ENCODE results near the gene ARL13B. TPM values are rescaled to one million over a fixed set of nuclear protein-coding genes. Genes with fewer than 3 reads are reported as not detected.

Gene ARL13B
- total and polyA plus RNA-seq, 2 of the 8 experiments (the other 6 are each of a cell fraction or from before 2014, with no cell fraction given), result 1.5 to 12.7 TPM

DNA sequence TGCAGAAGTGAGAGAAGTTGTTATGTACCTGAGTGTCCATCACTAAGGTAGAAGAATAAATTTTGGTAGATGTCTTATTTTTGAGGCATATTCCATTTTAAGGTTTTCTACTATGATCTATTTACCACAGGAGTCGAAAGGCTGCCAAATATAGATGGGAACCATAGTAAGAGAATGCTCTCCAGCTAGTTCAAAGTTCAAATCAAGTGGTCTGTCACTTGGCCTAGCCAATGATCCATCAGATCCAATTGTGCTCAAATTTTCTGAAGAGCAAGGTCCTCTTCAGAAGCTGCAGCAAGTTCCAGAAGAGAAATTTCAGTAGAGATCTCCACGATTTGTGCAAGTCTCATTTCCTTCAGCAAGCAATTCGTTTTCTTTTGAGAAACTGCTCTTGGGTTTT lies 17.2 kb upstream of the ARL13B start:
- no peak overlapping the region for H2BK12ac ChIP-seq (ENCODE audit: low read depth, low read length)
- H2BK5ac ChIP-seq (ENCODE audit: low read depth, low read length), result no peak overlapping the region
- H3K36me3 ChIP-seq (ENCODE audit: control insufficient read depth in 2 of 4, insufficient read depth in 4 of 4, low read length in 3 of 4), result no peaks in the 10 kb centered on the region
- no peak overlapping the region for H3K4ac ChIP-seq (replicated peaks; ENCODE audit: insufficient read length, low read depth, low read length)
- H4K20me1 ChIP-seq (replicated peaks in 1 of 2; ENCODE audit: control insufficient read depth in 1 of 2, insufficient read depth in 2 of 2, low read length in 2 of 2), result no peaks in the 10 kb centered on the region
- no peak overlapping the region for H2AFZ ChIP-seq (ENCODE audit: low read length)
- no peaks in the 10 kb centered on the region for H3K79me2 ChIP-seq (ENCODE audit: control insufficient read depth in 1 of 2, insufficient read depth in 2 of 2, low read length in 2 of 2)
- H3K23me2 ChIP-seq (ENCODE audit: low read depth, low read length), result no peaks in the 10 kb centered on the region
- no peak overlapping the region for H2BK20ac ChIP-seq (ENCODE audit: low read length)
- FAIRE-seq, result no peak
- H3K56ac ChIP-seq (replicated peaks; ENCODE audit: insufficient read length, low read depth, low read length), result no peak overlapping the region
- no peak overlapping the region for H2BK120ac ChIP-seq (replicated peaks; ENCODE audit: low read depth, low read length)
- DNase-seq (ENCODE audit: low read depth in 1 of 2, low spot score in 2 of 2), result no peak
- peaks cover 11 to 18% of the 10 kb centered on the region in 2 experiments; a peak in 2 of 4 replicates for H3K9me3 ChIP-seq (ENCODE audit: insufficient read depth in 2 of 2, low read depth in 1 of 2, low read length in 1 of 2)
- H4K91ac ChIP-seq (replicated peaks; ENCODE audit: insufficient read length, low read length), result no peak overlapping the region
- no peak overlapping the region for H3K4me2 ChIP-seq (ENCODE audit: insufficient read depth in 1 of 2, low read depth in 2 of 2, low read length in 2 of 2)
- H3K79me1 ChIP-seq (ENCODE audit: low read depth, low read length), result no peaks in the 10 kb centered on the region
- no peak overlapping the region for H2BK15ac ChIP-seq (ENCODE audit: low read length)
- H2AK5ac ChIP-seq (ENCODE audit: low read depth, low read length), result no peak overlapping the region
- H3K9ac ChIP-seq (replicated peaks in 1 of 4; ENCODE audit: extremely low read depth in 1 of 4, low read depth in 3 of 4, low read length in 3 of 4), result no peak overlapping the region
- H3K14ac ChIP-seq (ENCODE audit: insufficient read length), result no peak overlapping the region
- no peak overlapping the region for H3K18ac ChIP-seq (ENCODE audit: extremely low read depth, low read length)
- no peaks in the 10 kb centered on the region for H3K4me1 ChIP-seq (replicated peaks in 1 of 4; ENCODE audit: control insufficient read depth in 3 of 4, insufficient read depth in 4 of 4, low read length in 3 of 4)
- H4K8ac ChIP-seq (ENCODE audit: extremely low read depth, insufficient read depth, low read length), result no peak overlapping the region
- H3K27me3 ChIP-seq (replicated peaks in 1 of 4; ENCODE audit: control insufficient read depth in 3 of 4, extremely low read depth in 1 of 4, insufficient read depth in 3 of 4, low read length in 3 of 4), result no peaks in the 10 kb centered on the region
- H3K4me3 ChIP-seq (ENCODE audit: extremely low read depth in 1 of 4, insufficient read depth in 2 of 4, low read depth in 3 of 4, low read length in 4 of 4), result no peak overlapping the region
- H4K5ac ChIP-seq (ENCODE audit: insufficient read length, low read depth, low read length), result no peak overlapping the region
- no peak overlapping the region for H3K23ac ChIP-seq (ENCODE audit: insufficient read length)
- POLR2A ChIA-PET (ENCODE audit: partially characterized antibody), result no interaction called here
- H3K27ac ChIP-seq (ENCODE audit: low read depth, low read length), result no peak overlapping the region
- 81% methylated on average over 3 of the region's 3 CpGs; no CpG with 5 or more reads in 1 of the 2 experiments for WGBS, 2 experiments (ENCODE audit: extremely low coverage in 1 of 2, insufficient coverage in 1 of 2, insufficient read length in 1 of 2, insufficient replicate concordance in 2 of 2, low coverage in 1 of 2, low lambda C conversion rate in 2 of 2, missing lambda C conversion rate in 1 of 2)
- CTCF ChIA-PET (ENCODE audit: partially characterized antibody), result interaction anchor here (0.9 to 1.0 kb wide), 2 partner anchors 9 to 10 kb away, joined by 3 read pairs; no protein-coding TSS in a partner anchor
- TF ChIP-seq HDAC6 (IDR thresholded peaks at IDR 0.05; ENCODE audit: low read depth, low read length), result no peak
- TF ChIP-seq, protein P1, sequence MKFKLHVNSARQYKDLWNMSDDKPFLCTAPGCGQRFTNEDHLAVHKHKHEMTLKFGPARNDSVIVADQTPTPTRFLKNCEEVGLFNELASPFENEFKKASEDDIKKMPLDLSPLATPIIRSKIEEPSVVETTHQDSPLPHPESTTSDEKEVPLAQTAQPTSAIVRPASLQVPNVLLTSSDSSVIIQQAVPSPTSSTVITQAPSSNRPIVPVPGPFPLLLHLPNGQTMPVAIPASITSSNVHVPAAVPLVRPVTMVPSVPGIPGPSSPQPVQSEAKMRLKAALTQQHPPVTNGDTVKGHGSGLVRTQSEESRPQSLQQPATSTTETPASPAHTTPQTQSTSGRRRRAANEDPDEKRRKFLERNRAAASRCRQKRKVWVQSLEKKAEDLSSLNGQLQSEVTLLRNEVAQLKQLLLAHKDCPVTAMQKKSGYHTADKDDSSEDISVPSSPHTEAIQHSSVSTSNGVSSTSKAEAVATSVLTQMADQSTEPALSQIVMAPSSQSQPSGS (IDR thresholded peaks at IDR 0.05; ENCODE audit: low read length), result no peak
